Measurements from ENCODE around the gene CYP3A5.

DNA sequence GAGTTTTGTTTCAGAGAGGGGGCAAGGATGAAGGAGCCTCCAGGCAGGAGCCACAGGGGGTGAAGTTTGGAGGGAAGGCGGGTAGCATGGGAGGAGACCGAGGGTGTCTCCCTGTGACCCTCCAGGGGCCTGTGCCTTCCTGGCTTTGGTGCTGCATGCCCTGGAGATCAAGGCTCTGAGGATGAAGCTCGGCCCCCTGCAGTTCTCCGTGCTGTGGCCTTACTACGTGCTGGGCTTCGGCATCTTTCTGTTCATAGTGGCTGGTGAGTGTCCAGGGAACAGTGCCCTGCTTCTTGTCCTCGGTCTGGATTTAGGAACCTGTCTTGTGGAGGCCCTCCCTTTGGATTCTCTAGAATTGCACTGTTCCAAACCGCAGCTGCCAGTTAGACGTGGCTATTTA is 72.2 kb downstream of the CYP3A5 start:
- TF ChIP-seq, protein P1, sequence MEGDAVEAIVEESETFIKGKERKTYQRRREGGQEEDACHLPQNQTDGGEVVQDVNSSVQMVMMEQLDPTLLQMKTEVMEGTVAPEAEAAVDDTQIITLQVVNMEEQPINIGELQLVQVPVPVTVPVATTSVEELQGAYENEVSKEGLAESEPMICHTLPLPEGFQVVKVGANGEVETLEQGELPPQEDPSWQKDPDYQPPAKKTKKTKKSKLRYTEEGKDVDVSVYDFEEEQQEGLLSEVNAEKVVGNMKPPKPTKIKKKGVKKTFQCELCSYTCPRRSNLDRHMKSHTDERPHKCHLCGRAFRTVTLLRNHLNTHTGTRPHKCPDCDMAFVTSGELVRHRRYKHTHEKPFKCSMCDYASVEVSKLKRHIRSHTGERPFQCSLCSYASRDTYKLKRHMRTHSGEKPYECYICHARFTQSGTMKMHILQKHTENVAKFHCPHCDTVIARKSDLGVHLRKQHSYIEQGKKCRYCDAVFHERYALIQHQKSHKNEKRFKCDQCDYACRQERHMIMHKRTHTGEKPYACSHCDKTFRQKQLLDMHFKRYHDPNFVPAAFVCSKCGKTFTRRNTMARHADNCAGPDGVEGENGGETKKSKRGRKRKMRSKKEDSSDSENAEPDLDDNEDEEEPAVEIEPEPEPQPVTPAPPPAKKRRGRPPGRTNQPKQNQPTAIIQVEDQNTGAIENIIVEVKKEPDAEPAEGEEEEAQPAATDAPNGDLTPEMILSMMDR (IDR thresholded peaks at IDR 0.05): no peak
- no peak for TF ChIP-seq POLR2A (IDR thresholded peaks at IDR 0.05)
